Activated CD4-positive, alpha-beta T cell treated with anti-CD3 and anti-CD28 coated beads, Interleukin-2, Interleukin-4, amounts not matched to agents 100 ng/mL and 50 ng/mL, durations not matched to agents 16 hours and 8 hours (primary cell): ENCODE measurements around the gene MATCAP1.

Experiments used
- DNase-seq: peaks from one replicate; pipeline ENCODE4 v3.0.0-alpha.2; 2020; ENCODE audit warnings: low spot score

Gene MATCAP1

GRCh38 chr16:67156143-67156844, 27.5 kb downstream of the MATCAP1 start:
- no peak for DNase-seq

GRCh38 chr16:67155295-67156142, 28.2 kb downstream of the MATCAP1 start:
- DNase-seq: peak; percentile 81

GRCh38 chr16:67154578-67155294, 29.0 kb downstream of the MATCAP1 start:
- no peak for DNase-seq

GRCh38 chr16:67151431-67152097, 32.2 kb downstream of the MATCAP1 start:
- no peak for DNase-seq

- peak; percentile 36 for DNase-seq
Observed at GRCh38 chr16:67150833-67151396, 32.8 kb downstream of the MATCAP1 start, which contains the start of gene B3GNT9. B3GNT9 (minus strand) TSS chr16:67150998; CDS start chr16:67150485, 513 bp downstream.

GRCh38 chr16:67150047-67150832, 33.5 kb downstream of the MATCAP1 start:
- peak; percentile 48 for DNase-seq

GRCh38 chr16:67149276-67150046, 34.3 kb downstream of the MATCAP1 start:
- DNase-seq: no peak

- DNase-seq: no peak
Observed at GRCh38 chr16:67148656-67149275, 35.0 kb downstream of the MATCAP1 start.

GRCh38 chr16:67148221-67148620, 35.5 kb downstream of the MATCAP1 start:
- no peak for DNase-seq

- no peak for DNase-seq
Observed at GRCh38 chr16:67147437-67148140, 36.2 kb downstream of the MATCAP1 start.

GRCh38 chr16:67146523-67147357, 37.0 kb downstream of the MATCAP1 start:
- DNase-seq: no peak

GRCh38 chr16:67145746-67146145, 38.0 kb downstream of the MATCAP1 start:
- DNase-seq: no peak

- no peak for DNase-seq
Observed at GRCh38 chr16:67144943-67145342, 38.8 kb downstream of the MATCAP1 start.

- DNase-seq: no peak
Observed at GRCh38 chr16:67142342-67142741, 41.4 kb downstream of the MATCAP1 start.

- DNase-seq: no peak
Observed at GRCh38 chr16:67141391-67141790, 42.4 kb downstream of the MATCAP1 start.

GRCh38 chr16:67137605-67138004, 46.2 kb downstream of the MATCAP1 start:
- no peak for DNase-seq

- DNase-seq: no peak
Observed at GRCh38 chr16:67129422-67129821, 54.3 kb downstream of the MATCAP1 start.

- no peak for DNase-seq
Observed at GRCh38 chr16:67128887-67129286, 54.9 kb downstream of the MATCAP1 start.
